HepG2 (cell line): Measurements from ENCODE around the gene SFT2D2. TPM values are rescaled to one million over a fixed set of nuclear protein-coding genes. Genes with fewer than 3 reads are reported as not detected.

Source experiments
- BRD4 ChIP-seq: sonication (generic); formaldehyde crosslinking; IDR thresholded peaks from 2 replicates; pipeline ENCODE4 v1.4.0; 2020; ENCODE audit warnings: missing genetic modification reagents
- DZIP1 ChIP-seq: sonication (generic); formaldehyde crosslinking; IDR thresholded peaks from 2 replicates; pipeline ENCODE4 v1.5.0; 2020; ENCODE audit warnings: mild to moderate bottlenecking, missing genetic modification reagents
- GMEB2 ChIP-seq: IDR thresholded peaks from 2 replicates; pipeline ENCODE4 v1.6.1; 2016; ENCODE audit warnings: missing biosample characterization, missing genetic modification reagents, low read depth
- HINFP ChIP-seq: sonication (generic); formaldehyde crosslinking; IDR thresholded peaks from 2 replicates; pipeline ENCODE4 v1.4.0; 2020; ENCODE audit warnings: low read depth, mild to moderate bottlenecking, missing genetic modification reagents
- MAX ChIP-seq: IDR thresholded peaks from 2 replicates; pipeline ENCODE4 v1.6.1; 2012; ENCODE audit warnings: inconsistent platforms
- MLLT10 ChIP-seq: sonication (generic); formaldehyde crosslinking; IDR thresholded peaks from 2 replicates; pipeline ENCODE4 v1.4.0; 2020; ENCODE audit warnings: missing genetic modification reagents
- NR2C2 ChIP-seq: sonication (generic); formaldehyde crosslinking; IDR thresholded peaks from 2 replicates; pipeline ENCODE4 v1.4.0; 2020; ENCODE audit warnings: missing genetic modification reagents, mild to moderate bottlenecking, moderate library complexity, borderline replicate concordance
- PHF8 ChIP-seq: sonication (generic); formaldehyde crosslinking; IDR thresholded peaks from 2 replicates; pipeline ENCODE4 v1.5.0; 2020; ENCODE audit warnings: missing genetic modification reagents
- RAD21 ChIP-seq: fragments of 450-650 bp; formaldehyde crosslinking; IDR thresholded peaks from 2 replicates; pipeline ENCODE4 v1.5.0; 2020; ENCODE audit warnings: mild to moderate bottlenecking
- REXO4 ChIP-seq: sonication (generic); formaldehyde crosslinking; IDR thresholded peaks from 2 replicates; pipeline ENCODE4 v1.8.0; 2022; ENCODE audit warnings: missing genetic modification reagents, mild to moderate bottlenecking, borderline replicate concordance
- SETDB1 ChIP-seq: sonication (generic); formaldehyde crosslinking; IDR thresholded peaks from 2 replicates; pipeline ENCODE4 v1.5.1; 2020; ENCODE audit warnings: missing genetic modification reagents, mild to moderate bottlenecking, borderline replicate concordance
- SIX4 ChIP-seq: sonication (generic); formaldehyde crosslinking; IDR thresholded peaks from 2 replicates; pipeline ENCODE4 v1.4.0; 2020; ENCODE audit warnings: missing genetic modification reagents
- TERF1 ChIP-seq: sonication (generic); formaldehyde crosslinking; IDR thresholded peaks from 2 replicates; pipeline ENCODE4 v1.8.0; 2022; ENCODE audit warnings: mild to moderate bottlenecking, missing genetic modification reagents, moderate library complexity
- TP53 ChIP-seq: sonication (generic); formaldehyde crosslinking; conservative IDR thresholded peaks from 2 replicates; pipeline ENCODE4 v1.4.0; 2020; ENCODE audit warnings: missing genetic modification reagents
- TRIM24 ChIP-seq: sonication (generic); formaldehyde crosslinking; IDR thresholded peaks from 2 replicates; pipeline ENCODE4 v1.8.0; 2022; ENCODE audit warnings: mild to moderate bottlenecking, missing genetic modification reagents
- ZBTB14 ChIP-seq: sonication (generic); formaldehyde crosslinking; IDR thresholded peaks from 2 replicates; pipeline ENCODE4 v1.4.0; 2020; ENCODE audit warnings: missing genetic modification reagents
- ZBTB7A ChIP-seq: sonication (generic); formaldehyde crosslinking; IDR thresholded peaks from 2 replicates; pipeline ENCODE4 v1.8.0; 2022; ENCODE audit warnings: mild to moderate bottlenecking, missing genetic modification reagents
- ZFP36L1 ChIP-seq: sonication (generic); formaldehyde crosslinking; IDR thresholded peaks from 2 replicates; pipeline ENCODE4 v1.8.0; 2022; ENCODE audit warnings: mild to moderate bottlenecking, missing genetic modification reagents, moderate library complexity
- ZNF143 ChIP-seq: sonication (generic); formaldehyde crosslinking; IDR thresholded peaks from 2 replicates; pipeline ENCODE4 v1.4.0; 2020; ENCODE audit warnings: missing genetic modification reagents
- ZNF20 ChIP-seq: sonication (generic); formaldehyde crosslinking; IDR thresholded peaks from 2 replicates; pipeline ENCODE4 v1.4.0; 2020; ENCODE audit warnings: mild to moderate bottlenecking, moderate library complexity, missing genetic modification reagents
- ZNF737 ChIP-seq: sonication (generic); formaldehyde crosslinking; IDR thresholded peaks from 2 replicates; pipeline ENCODE4 v1.5.0; 2020; ENCODE audit warnings: missing genetic modification reagents, mild to moderate bottlenecking, borderline replicate concordance
- ZNF761 ChIP-seq: sonication (generic); formaldehyde crosslinking; conservative IDR thresholded peaks from 2 replicates; pipeline ENCODE4 v1.4.0; 2020; ENCODE audit warnings: mild to moderate bottlenecking, missing genetic modification reagents
- polyA plus RNA-seq, 8 experiments: library from polyadenylated mRNA; depleted of rRNA in 3 of 8; stranded (reverse) in 7 of 8; unstranded in 1 of 8; fragments of >200 nt; fragmentation: Illumina TruSeq in 4 of 8; extraction: Trizol in 4 of 8; gene quantifications; 2 replicates each; pipeline versions ENCODE4 v1.2.1 to v1.2.3, GENCODE V29; 2011 to 2016; ENCODE audit warnings: low read depth in 4 of 8, missing spikeins in 1 of 8, mixed read lengths in 1 of 8; ENCODE audit not compliant: insufficient read depth in 1 of 8
- total RNA-seq, 5 experiments: library from RNA; depleted of rRNA; stranded (reverse); fragments of >200 nt; fragmentation: Illumina TruSeq; extraction: Trizol; gene quantifications; 2 replicates each; pipeline ENCODE4 v1.2.3, GENCODE V29; 2016; ENCODE audit warnings: low read depth in 1 of 5

SFT2D2 gene
- total and polyA plus RNA-seq, 2 of the 13 experiments (the other 11 are each of a cell fraction or from before 2014, with no cell fraction given): 10.0 to 28.8 TPM

GRCh38 chr1:168225476-168226190 is at the start of gene SFT2D2 (continued):
- TF ChIP-seq TERF1 (CRISPR knock-in tag) (no peak), ZNF761 (CRISPR knock-in tag) (peak; percentile 93), BRD4 (CRISPR knock-in tag) (peak; percentile 34; the same call in 1 of the 2 replicates), SIX4 (no peak), NR2C2 (peak; percentile 79), RAD21 (CRISPR knock-in tag) (peak; percentile 36; the same call in 1 of the 2 replicates), ZBTB14 (CRISPR knock-in tag) (peak; percentile 46), ZFP36L1 (CRISPR knock-in tag) (0 out of 2 replicates have a peak, but pooled peaks have one; percentile 67), TRIM24 (CRISPR knock-in tag) (no peak), HINFP (CRISPR knock-in tag) (peak; percentile 78), DZIP1 (no peak), MLLT10 (no peak), PHF8 (peak; percentile 93), GMEB2 (CRISPR knock-in tag) (no peak), REXO4 (CRISPR knock-in tag) (no peak), ZNF737 (CRISPR knock-in tag) (no peak), ZNF143 (CRISPR knock-in tag) (peak; percentile 88), ZBTB7A (CRISPR knock-in tag) (peak; percentile 61; the same call in 1 of the 2 replicates), MAX (peak; percentile 98), SETDB1 (CRISPR knock-in tag) (no peak), ZNF20 (CRISPR knock-in tag) (no peak; the same call in none of the 2 replicates), TP53 (CRISPR knock-in tag) (peak; percentile 35; the same call in 1 of the 2 replicates)
